Measurements from ENCODE around the gene BTBD9. TPM values are rescaled to one million over a fixed set of nuclear protein-coding genes. Genes with fewer than 3 reads are reported as not detected.

Gene BTBD9
- total RNA-seq, 4 donors from 2014 or later, result 5.5 to 14.1 (median 6.3) TPM

DNA sequence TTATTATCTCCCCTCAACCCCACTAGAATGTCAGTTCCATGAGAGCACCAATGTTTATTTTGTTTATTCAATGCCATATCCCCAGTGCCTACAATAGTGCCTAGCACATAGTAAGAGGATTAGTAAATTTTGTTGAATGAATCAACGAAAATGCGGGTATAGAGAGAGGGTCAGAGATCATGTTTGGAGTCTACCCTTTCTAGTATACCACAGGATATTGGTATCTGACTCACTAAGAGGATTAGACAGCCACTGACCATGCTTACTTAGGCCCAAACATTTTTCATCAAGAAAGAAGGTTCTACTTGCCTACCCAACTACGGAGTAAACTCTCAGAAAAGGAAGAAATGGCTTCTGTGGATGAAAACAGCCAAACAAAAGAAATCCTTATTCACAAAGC lies 356.8 kb downstream of the BTBD9 start:
- no peaks in the 10 kb centered on the region for H3K27me3 ChIP-seq
- in situ Hi-C loops (cut with MboI; ENCODE audit: low sequenced_read_pairs in 4 of 4), result no loop called here
- DNase-seq, result no peak
- H3K27ac ChIP-seq, result no peak overlapping the region
- no peaks in the 10 kb centered on the region for H3K36me3 ChIP-seq
- H3K4me3 ChIP-seq, result no peak overlapping the region
- no peak for ATAC-seq
- TF ChIP-seq POLR2A (IDR thresholded peaks at IDR 0.05), result no peak
- TF ChIP-seq, protein P1, sequence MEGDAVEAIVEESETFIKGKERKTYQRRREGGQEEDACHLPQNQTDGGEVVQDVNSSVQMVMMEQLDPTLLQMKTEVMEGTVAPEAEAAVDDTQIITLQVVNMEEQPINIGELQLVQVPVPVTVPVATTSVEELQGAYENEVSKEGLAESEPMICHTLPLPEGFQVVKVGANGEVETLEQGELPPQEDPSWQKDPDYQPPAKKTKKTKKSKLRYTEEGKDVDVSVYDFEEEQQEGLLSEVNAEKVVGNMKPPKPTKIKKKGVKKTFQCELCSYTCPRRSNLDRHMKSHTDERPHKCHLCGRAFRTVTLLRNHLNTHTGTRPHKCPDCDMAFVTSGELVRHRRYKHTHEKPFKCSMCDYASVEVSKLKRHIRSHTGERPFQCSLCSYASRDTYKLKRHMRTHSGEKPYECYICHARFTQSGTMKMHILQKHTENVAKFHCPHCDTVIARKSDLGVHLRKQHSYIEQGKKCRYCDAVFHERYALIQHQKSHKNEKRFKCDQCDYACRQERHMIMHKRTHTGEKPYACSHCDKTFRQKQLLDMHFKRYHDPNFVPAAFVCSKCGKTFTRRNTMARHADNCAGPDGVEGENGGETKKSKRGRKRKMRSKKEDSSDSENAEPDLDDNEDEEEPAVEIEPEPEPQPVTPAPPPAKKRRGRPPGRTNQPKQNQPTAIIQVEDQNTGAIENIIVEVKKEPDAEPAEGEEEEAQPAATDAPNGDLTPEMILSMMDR (IDR thresholded peaks at IDR 0.05 in 4 of 5, conservative IDR thresholded peaks at IDR 0.05 in 1 of 5), result no peak
- intact Hi-C loops (cut with DNase I; ENCODE audit: low total_unique reads), result no loop called here
- no peaks in the 10 kb centered on the region for H3K9me3 ChIP-seq
- H3K4me1 ChIP-seq, result peaks cover 0 to 1% of the 10 kb centered on the region in 2 donors

DNA sequence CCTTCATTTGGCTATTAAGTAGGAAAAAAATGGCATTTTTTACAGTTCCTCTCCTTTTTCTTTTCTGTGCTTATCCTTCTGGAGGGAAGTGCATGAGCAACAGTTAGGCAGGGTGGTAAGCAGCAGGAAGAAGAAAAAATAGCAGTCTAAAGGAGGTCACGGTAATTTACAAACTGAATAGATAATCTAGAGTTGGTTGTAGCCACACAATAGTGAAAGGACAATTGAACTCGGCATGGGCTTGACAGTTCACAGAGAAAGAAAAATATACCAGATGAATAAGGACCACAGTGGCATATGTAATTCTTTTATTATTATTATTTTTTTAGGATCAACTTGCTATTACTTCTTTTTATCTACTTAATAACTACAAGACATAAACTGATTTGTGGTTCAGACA lies 358.6 kb downstream of the BTBD9 start:
- no peak overlapping the region for H3K4me3 ChIP-seq
- no peaks in the 10 kb centered on the region for H3K4me1 ChIP-seq
- in situ Hi-C loops (cut with MboI; ENCODE audit: low sequenced_read_pairs in 4 of 4) (no loop called here), intact Hi-C loops (cut with DNase I; ENCODE audit: low total_unique reads) (no loop called here)
- H3K27ac ChIP-seq, result no peak overlapping the region
- ATAC-seq (no peak), DNase-seq (no peak)
- no peaks in the 10 kb centered on the region for H3K27me3 ChIP-seq
- TF ChIP-seq POLR2A (IDR thresholded peaks at IDR 0.05), result no peak
- TF ChIP-seq, protein P1 (IDR thresholded peaks at IDR 0.05 in 4 of 5, conservative IDR thresholded peaks at IDR 0.05 in 1 of 5), result no peak
- H3K36me3 ChIP-seq, result no peaks in the 10 kb centered on the region
- H3K9me3 ChIP-seq, result no peaks in the 10 kb centered on the region

DNA sequence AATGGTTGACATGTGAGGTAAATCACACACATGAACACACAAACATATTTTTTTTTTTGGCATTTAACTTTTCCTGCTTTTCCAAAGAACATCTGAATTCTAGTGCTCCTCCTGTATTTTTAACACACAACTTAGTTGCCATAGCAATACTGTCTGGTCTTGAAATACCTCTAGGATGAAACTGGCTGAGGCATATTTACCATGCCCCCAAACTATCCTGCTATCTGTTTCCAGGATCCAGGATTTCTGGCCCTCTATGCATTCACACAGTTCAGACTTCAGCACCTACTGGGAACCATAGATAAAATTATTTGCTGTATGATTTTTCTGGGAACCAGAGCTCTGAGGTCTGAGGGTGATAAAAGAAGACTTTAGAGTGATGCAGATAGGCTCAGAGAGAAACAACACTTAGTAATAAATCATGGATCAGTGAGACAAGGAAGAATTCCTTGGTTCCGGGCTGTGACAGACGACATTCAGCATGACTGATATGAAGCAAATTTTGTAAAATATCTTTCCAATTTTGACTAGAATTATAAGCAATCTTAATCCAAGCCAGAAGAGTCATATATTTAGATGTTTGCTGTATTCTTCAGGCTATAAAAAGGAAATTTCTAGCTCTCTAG lies 359.7 kb downstream of the BTBD9 start:
- no peak overlapping the region for H3K4me3 ChIP-seq
- in situ Hi-C loops (cut with MboI; ENCODE audit: low sequenced_read_pairs in 4 of 4) (no loop called here), intact Hi-C loops (cut with DNase I; ENCODE audit: low total_unique reads) (no loop called here)
- H3K36me3 ChIP-seq, result no peaks in the 10 kb centered on the region
- no peaks in the 10 kb centered on the region for H3K27me3 ChIP-seq
- TF ChIP-seq POLR2A (IDR thresholded peaks at IDR 0.05), result no peak
- TF ChIP-seq, protein P1 (IDR thresholded peaks at IDR 0.05 in 4 of 5, conservative IDR thresholded peaks at IDR 0.05 in 1 of 5), result no peak
- no peaks in the 10 kb centered on the region for H3K4me1 ChIP-seq
- DNase-seq (no peak), ATAC-seq (no peak)
- H3K27ac ChIP-seq, result no peak overlapping the region
- H3K9me3 ChIP-seq, result no peaks in the 10 kb centered on the region

DNA sequence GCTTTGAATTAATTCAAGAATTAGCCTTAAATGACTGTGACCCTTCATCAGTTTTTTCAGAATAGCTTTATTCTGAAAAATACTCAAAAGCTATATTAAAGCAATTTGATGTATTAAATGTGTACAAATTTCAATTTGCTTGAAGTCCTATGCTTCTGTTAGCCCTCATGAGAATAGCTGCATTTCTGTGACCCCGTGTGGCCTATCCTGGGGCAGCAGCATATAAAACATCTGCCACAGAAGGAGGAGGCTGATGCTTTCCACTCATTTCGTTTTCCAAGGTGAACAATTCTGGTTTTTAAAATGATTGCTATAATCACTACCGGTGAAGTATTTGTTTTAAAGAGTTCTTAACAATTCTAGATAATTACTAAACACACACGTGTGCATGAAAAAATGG lies 360.3 kb downstream of the BTBD9 start:
- ATAC-seq, result no peak
- H3K4me3 ChIP-seq, result no peak overlapping the region

More for the DNA sequence above, 360.3 kb downstream of the BTBD9 start:
- in situ Hi-C loops (cut with MboI; ENCODE audit: low sequenced_read_pairs in 4 of 4), result no loop called here
- no peaks in the 10 kb centered on the region for H3K36me3 ChIP-seq
- H3K27ac ChIP-seq, result no peak overlapping the region
- no peak for TF ChIP-seq POLR2A (IDR thresholded peaks at IDR 0.05)
- TF ChIP-seq, protein P1 (IDR thresholded peaks at IDR 0.05 in 4 of 5, conservative IDR thresholded peaks at IDR 0.05 in 1 of 5), result no peak
- H3K27me3 ChIP-seq, result no peaks in the 10 kb centered on the region
- DNase-seq, result no peak
- H3K4me1 ChIP-seq, result no peaks in the 10 kb centered on the region
- intact Hi-C loops (cut with DNase I; ENCODE audit: low total_unique reads), result no loop called here
- H3K9me3 ChIP-seq, result no peaks in the 10 kb centered on the region
